A673 (cell line): ENCODE results near the gene NME9.

Experiments used
- CTCF ChIP-seq: fragments of 300-800, 200-600 bp; sonication (generic); conservative IDR thresholded peaks from 2 replicates; pipeline ENCODE4 v1.5.1; 2017; ENCODE audit warnings: low read depth, mild to moderate bottlenecking, antibody characterized with exemption, low read length, moderate library complexity, mixed read lengths
- EZH2 ChIP-seq: fragments of 200-600 bp; sonication (generic); IDR thresholded peaks from 2 replicates; pipeline ENCODE4 v1.6.1; 2017; ENCODE audit warnings: borderline replicate concordance, low read depth, mild to moderate bottlenecking, mixed read lengths, antibody characterized with exemption, low read length; ENCODE audit not compliant: poor library complexity, severe bottlenecking

GRCh38 chr3:138364356-138365252, 35.0 kb upstream of the NME9 start:
- no peak for TF ChIP-seq CTCF
- TF ChIP-seq EZH2, result no peak
